IMR-90 (cell line): ENCODE results near the gene IFIT3. TPM values are rescaled to one million over a fixed set of nuclear protein-coding genes. Genes with fewer than 3 reads are reported as not detected.
"Not testable (repeated sequence)": the region's sequence is repeated elsewhere in the genome, so short reads cannot be mapped to it uniquely, and the experiment has no call there.

ENCODE experiments used
- ATAC-seq: fragments of 200-7000 bp; cut with Tn5 transposase; 2 replicates; pipeline ENCODE4 v1.9.1; 2020; ENCODE audit warnings: low read depth, mild to moderate bottlenecking, moderate library complexity
- BruUV-seq: library from RNA; stranded (reverse); fragments of 400-500 nt; replicated peaks from 2 replicates; lab custom pipeline; 2021; lab: Mats Ljungman, UMichigan
- CTCF ChIA-PET: fragments of 300-600 bp; formaldehyde crosslinking; extraction: SDS; loops from one replicate; lab custom pipeline; 2021; ENCODE audit warnings: antibody characterized with exemption; lab: Yijun Ruan, JAX
- POLR2A ChIA-PET: fragments of 300-600 bp; sonication (Branson Sonifier 250); formaldehyde crosslinking; loops from one replicate; lab custom pipeline; 2022; ENCODE audit warnings: antibody characterized with exemption; ENCODE audit not compliant: unreplicated experiment; lab: Charles Lee
- DNase-seq: peaks from one replicate; pipeline ENCODE4 v3.0.0; 2013
- H2AFZ ChIP-seq: replicated peaks from 2 replicates; pipeline ENCODE3; 2013; ENCODE audit warnings: low read length, mild to moderate bottlenecking; ENCODE audit not compliant: poor library complexity
- H2AK5ac ChIP-seq: 2 replicates; pipeline ENCODE4 v1.6.1; 2013; ENCODE audit warnings: low read depth, low read length, inconsistent platforms
- H2AK9ac ChIP-seq: replicated peaks from 2 replicates; pipeline ENCODE3; 2013; ENCODE audit warnings: mild to moderate bottlenecking, low read depth, low read length, moderate library complexity; ENCODE audit not compliant: poor library complexity
- H2BK120ac ChIP-seq: 2 replicates; pipeline ENCODE4 v1.6.1; 2013; ENCODE audit warnings: low read depth, low read length, inconsistent platforms
- H2BK15ac ChIP-seq: 3 replicates; pipeline ENCODE4 v1.6.1; 2013; ENCODE audit warnings: low read depth, low read length, inconsistent platforms
- H2BK20ac ChIP-seq: 2 replicates; pipeline ENCODE4 v1.6.1; 2013; ENCODE audit warnings: low read depth, mild to moderate bottlenecking, inconsistent platforms, low read length, moderate library complexity
- H2BK5ac ChIP-seq: 2 replicates; pipeline ENCODE4 v1.6.1; 2013; ENCODE audit warnings: mild to moderate bottlenecking, low read depth, low read length, inconsistent platforms; ENCODE audit not compliant: poor library complexity, severe bottlenecking
- H3K14ac ChIP-seq: replicated peaks from 2 replicates; pipeline ENCODE4 v1.6.1; 2013; ENCODE audit warnings: low read depth, low read length, inconsistent platforms
- H3K18ac ChIP-seq: 2 replicates; pipeline ENCODE4 v1.6.1; 2013; ENCODE audit warnings: low read depth, low read length, control low read depth
- H3K23ac ChIP-seq: 2 replicates; pipeline ENCODE4 v1.6.1; 2013; ENCODE audit warnings: low read depth, low read length, inconsistent platforms
- H3K27ac ChIP-seq: 2 replicates; pipeline ENCODE4 v1.5.1; 2013; ENCODE audit warnings: mild to moderate bottlenecking, control low read depth, low read length; ENCODE audit not compliant: insufficient read depth
- H3K27me3 ChIP-seq: 2 replicates; pipeline ENCODE4 v1.6.1; 2013; ENCODE audit warnings: low read length; ENCODE audit not compliant: control insufficient read depth, insufficient read depth
- H3K36me3 ChIP-seq: 2 replicates; pipeline ENCODE4 v1.6.1; 2013; ENCODE audit warnings: low read length, mixed read lengths; ENCODE audit not compliant: control insufficient read depth, insufficient read depth
- H3K4ac ChIP-seq: 2 replicates; pipeline ENCODE4 v1.6.1; 2013; ENCODE audit warnings: low read depth, low read length, inconsistent platforms
- H3K4me1 ChIP-seq: 2 replicates; pipeline ENCODE4 v1.6.1; 2013; ENCODE audit warnings: low read length, mixed read lengths; ENCODE audit not compliant: control insufficient read depth, insufficient read depth
- H3K4me2 ChIP-seq: 2 replicates; pipeline ENCODE4 v1.6.1; 2013; ENCODE audit warnings: low read depth, mild to moderate bottlenecking, control low read depth, low read length, moderate library complexity
- H3K4me3 ChIP-seq: 2 replicates; pipeline ENCODE4 v1.5.1; 2013; ENCODE audit warnings: low read depth, mild to moderate bottlenecking, control low read depth, low read length, moderate library complexity; ENCODE audit not compliant: insufficient read depth
- H3K56ac ChIP-seq: 2 replicates; pipeline ENCODE4 v1.6.1; 2013; ENCODE audit warnings: low read length, inconsistent platforms; ENCODE audit not compliant: insufficient read depth; ENCODE audit errors: extremely low read depth
- H3K79me1 ChIP-seq, 2 experiments: 2 replicates each; pipeline ENCODE4 v1.6.1; 2013; ENCODE audit warnings: low read length in 2 of 2, inconsistent platforms in 1 of 2, low read depth in 1 of 2
- H3K9ac ChIP-seq: 2 replicates; pipeline ENCODE4 v1.6.1; 2013; ENCODE audit warnings: low read depth, low read length, control low read depth
- H3K9me1 ChIP-seq: 2 replicates; pipeline ENCODE4 v1.6.1; 2013; ENCODE audit warnings: low read length, inconsistent platforms; ENCODE audit not compliant: insufficient read depth
- H3K9me3 ChIP-seq: 2 replicates; pipeline ENCODE4 v1.6.1; 2013; ENCODE audit warnings: low read length; ENCODE audit not compliant: control insufficient read depth, insufficient read depth
- H4K20me1 ChIP-seq: 2 replicates; pipeline ENCODE4 v1.6.1; 2013; ENCODE audit warnings: low read length, inconsistent platforms; ENCODE audit not compliant: insufficient read depth
- H4K5ac ChIP-seq: 2 replicates; pipeline ENCODE4 v1.6.1; 2013; ENCODE audit warnings: mild to moderate bottlenecking, low read depth, low read length, control low read depth
- H4K8ac ChIP-seq, 2 experiments: 2 replicates each; pipeline ENCODE4 v1.6.1; 2013; ENCODE audit warnings: low read depth in 2 of 2, low read length in 2 of 2, control low read depth in 1 of 2, inconsistent platforms in 1 of 2
- H4K91ac ChIP-seq: 2 replicates; pipeline ENCODE4 v1.6.1; 2013; ENCODE audit warnings: low read depth, low read length, inconsistent platforms; ENCODE audit not compliant: insufficient read depth
- WGBS, 2 experiments: methylation state at CpG; one replicate each; pipeline versions ENCODE4 v1.1.5 to v1.1.7; 2013; ENCODE audit warnings: missing lambda C conversion rate in 2 of 2; ENCODE audit not compliant: insufficient read length in 1 of 2; ENCODE audit errors: extremely low coverage in 2 of 2; 5-methylcytosine and 5-hydroxymethylcytosine counted together
- dilution Hi-C: fragments of 300-500 bp; cut with HindIII; formaldehyde crosslinking; loops from one replicate; pipeline ENCODE4 v1.14.3; 2018; ENCODE audit warnings: low sequenced_read_pairs; ENCODE audit not compliant: unreplicated experiment
- in situ Hi-C: fragments of 300-500 bp; cut with MboI; formaldehyde crosslinking; loops from 3 replicates; pipeline ENCODE4 v1.14.3; 2019; ENCODE audit warnings: low sequenced_read_pairs, inconsistent platforms, mixed read lengths
- intact Hi-C: fragments of 100-400 bp; cut with micrococcal nuclease; formaldehyde crosslinking; loops from 2 replicates; pipeline ENCODE4 v1.10.0; 2022
- polyA plus RNA-seq, 3 experiments: library from polyadenylated mRNA; depleted of rRNA; stranded (reverse); fragments of >200 nt; gene quantifications; 2 replicates each; pipeline ENCODE4 v1.2.3, GENCODE V29; 2012; ENCODE audit warnings: low replicate concordance in 1 of 3
- total RNA-seq: library from RNA; depleted of rRNA; stranded (reverse); fragments of >200 nt; gene quantifications from 2 replicates; pipeline ENCODE4 v1.2.3, GENCODE V29; 2012

The IFIT3 gene
- total and polyA plus RNA-seq, 2 of the 4 experiments (the other 2 are of a cell fraction): 3.5 to 7.3 TPM

DNA sequence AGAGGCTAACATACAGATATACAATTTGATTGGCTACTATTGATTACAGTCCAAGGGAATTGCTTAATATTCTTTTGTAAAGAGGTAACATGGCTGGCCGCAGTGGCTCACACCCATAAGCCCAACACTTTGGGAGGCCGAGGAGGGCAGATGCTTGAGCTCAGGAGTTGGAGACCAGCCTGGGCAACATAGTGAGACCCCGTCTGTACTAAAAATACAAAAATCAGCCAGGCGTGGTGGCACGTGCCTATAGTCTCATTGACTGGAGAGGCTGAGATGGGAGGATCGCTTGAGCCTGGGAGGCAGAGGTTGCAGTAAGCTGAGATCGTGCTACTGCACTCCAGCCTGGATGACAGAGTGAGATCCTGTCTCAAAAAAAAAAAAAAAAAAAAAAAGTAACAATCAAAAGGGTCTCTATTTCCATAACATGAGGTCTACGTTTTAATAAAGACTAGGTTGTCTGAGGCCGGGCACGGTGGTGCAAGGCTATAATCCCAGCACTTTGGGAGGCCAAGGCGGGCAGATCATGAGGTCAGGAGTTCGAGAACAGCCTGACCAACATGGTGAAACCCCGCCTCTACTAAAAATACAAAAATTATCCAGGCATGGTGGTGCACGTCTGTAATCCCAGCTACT is 3.8 kb downstream of the IFIT3 start:
- H3K9me3 ChIP-seq, intact Hi-C loops, H2BK20ac ChIP-seq, H3K9ac ChIP-seq, H3K18ac ChIP-seq, dilution Hi-C loops, H3K56ac ChIP-seq, H4K20me1 ChIP-seq, H3K14ac ChIP-seq, ATAC-seq, H2BK120ac ChIP-seq, H3K36me3 ChIP-seq, DNase-seq, H3K27ac ChIP-seq, H3K23ac ChIP-seq, H3K9me1 ChIP-seq, H2AK9ac ChIP-seq, in situ Hi-C loops, H3K4ac ChIP-seq, H2AK5ac ChIP-seq, H3K27me3 ChIP-seq, BruUV-seq, POLR2A ChIA-PET, H3K4me3 ChIP-seq: not testable (repeated sequence)
- Histone ChIP-seq H2AFZ (peak overlapping the region; percentile 56), H4K91ac (peak overlapping the region; percentile 61; the same call in 1 of the 2 replicates), H2BK15ac (0 out of 3 replicates have a peak overlapping the region, but pooled peaks have one; percentile 16), H2BK5ac (peak overlapping the region; percentile 60), H3K79me1 (peaks cover 15 to 28% of the 10 kb centered on the region in 2 experiments), H4K8ac (peak overlapping the region; percentile 57 to 73; a peak in 2 of 4 replicates), H4K5ac (peak overlapping the region; percentile 28; the same call in 1 of the 2 replicates), H3K4me1 (peaks cover 15% of the 10 kb centered on the region), H3K4me2 (peak overlapping the region; percentile 91)
- CTCF ChIA-PET: interaction anchor here (1.0 kb wide), 1 partner anchor 23 kb away, joined by 3 read pairs; no protein-coding TSS in a partner anchor
- WGBS, 2 experiments: no CpG with 5 or more reads among the region's 14 CpGs
